Suppressor macrophage treated with lipopolysaccharide for 4 hours (primary cell): ENCODE measurements around the gene NUDT7.

ENCODE experiments used
- DNase-seq: peaks from one replicate; pipeline ENCODE4 v3.0.0-alpha.2; 2020

The NUDT7 gene

DNA sequence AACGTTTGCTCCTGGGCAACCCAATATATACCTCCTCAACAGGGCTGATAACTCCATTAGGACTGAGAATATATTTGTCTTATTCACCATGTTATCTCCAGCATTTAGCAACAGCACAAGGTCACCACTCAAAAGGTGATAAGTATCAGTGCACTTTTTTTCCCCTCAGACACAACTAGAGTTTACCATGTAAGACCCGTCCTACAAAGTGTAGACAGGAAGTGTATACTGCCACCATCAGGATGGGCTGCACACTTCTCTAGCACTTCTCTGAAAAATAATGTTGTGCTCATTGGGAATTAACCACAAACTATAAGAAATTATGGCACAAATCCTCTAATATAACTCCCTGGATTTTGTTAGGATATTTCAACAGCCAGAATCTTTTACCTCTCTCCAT lies 60.4 kb downstream of the NUDT7 start:
- DNase-seq, result no peak

- DNase-seq, result peak; percentile 17
These were observed 62.4 kb downstream of the NUDT7 start for GRCh38 chr16:77784441-77785372.

DNA sequence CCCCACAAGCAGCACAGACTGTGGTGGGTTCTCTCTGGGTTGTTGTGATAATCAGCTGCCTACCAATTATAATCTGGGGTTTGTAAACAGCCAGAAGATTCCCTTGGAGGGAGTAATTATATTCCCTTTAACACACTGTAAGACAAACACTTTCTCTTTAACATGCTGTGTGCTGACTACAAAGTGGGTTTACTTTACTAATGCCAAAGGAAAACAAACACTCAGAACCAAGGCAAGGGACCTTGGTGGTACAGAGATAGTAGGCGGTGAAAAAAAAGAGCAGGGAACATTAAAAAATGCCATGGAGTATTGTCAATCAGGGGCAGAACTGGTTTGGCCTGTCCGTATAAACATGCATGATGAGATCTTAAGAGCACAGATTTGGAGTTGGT lies 63.1 kb downstream of the NUDT7 start:
- no peak for DNase-seq

- no peak for DNase-seq
These were observed 64.0 kb downstream of the NUDT7 start for GRCh38 chr16:77786186-77786847.

- no peak for DNase-seq
These were observed 65.1 kb downstream of the NUDT7 start for GRCh38 chr16:77787452-77787851.

GRCh38 chr16:77788181-77789084 lies 66.1 kb downstream of the NUDT7 start, which contains the start of gene VAT1L:
Gene VAT1L (plus strand): TSS chr16:77788564. CDS start chr16:77788683, 119 bp downstream.
- peak; percentile 6 for DNase-seq

- no peak for DNase-seq
These were observed 67.0 kb downstream of the NUDT7 start for GRCh38 chr16:77789085-77790008.

DNA sequence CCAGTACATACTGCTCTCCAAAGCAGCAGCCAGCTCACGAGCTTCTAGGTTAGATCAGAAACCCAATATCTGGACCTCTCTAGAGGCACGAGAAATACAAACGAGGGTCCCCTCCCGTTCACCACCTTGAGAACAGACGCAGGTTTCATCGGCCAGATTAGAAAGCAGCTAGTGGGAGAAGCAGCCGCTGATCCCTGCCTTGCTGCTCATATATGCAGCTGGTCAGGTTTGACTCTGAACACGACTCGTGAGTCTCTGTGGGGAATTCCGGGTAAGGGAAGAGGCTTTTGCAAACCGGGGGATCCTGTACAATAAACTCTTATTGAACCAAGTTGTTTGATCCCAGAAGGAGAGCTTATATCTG lies 67.7 kb downstream of the NUDT7 start:
- no peak for DNase-seq

DNA sequence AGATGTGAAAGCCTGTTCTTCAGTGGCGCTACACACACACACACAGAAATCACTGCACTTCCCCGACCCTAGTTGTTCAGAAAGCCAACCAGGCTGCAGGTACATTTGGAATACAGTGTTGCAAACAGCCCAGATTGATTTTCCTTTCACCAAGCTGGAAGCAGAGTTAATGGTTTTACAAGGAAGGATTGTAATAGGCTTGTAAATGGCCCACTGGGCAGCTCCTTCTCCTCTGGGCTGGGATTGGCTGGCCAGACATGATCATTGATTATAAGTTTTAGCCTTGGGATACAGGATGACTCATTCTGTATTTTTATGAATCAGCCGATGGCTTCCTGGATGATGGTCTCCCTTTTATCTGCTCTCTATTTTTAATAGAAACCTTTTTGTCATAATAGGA lies 68.6 kb downstream of the NUDT7 start:
- DNase-seq, result no peak
